Breast epithelium (tissue), 4 donors: ENCODE data around the gene SKAP1. TPM values are rescaled to one million over a fixed set of nuclear protein-coding genes. Genes with fewer than 3 reads are reported as not detected.

Experiments
- DNase-seq, 2 donors: peaks; one replicate each; pipeline ENCODE4 v3.0.0-alpha.2; 2019; ENCODE audit warnings: low spot score in 2 of 2
- H3K27ac ChIP-seq, 2 donors: fragments of 200-600 bp; sonication (generic) in 1 of 2; one replicate each; pipeline ENCODE4 v1.5.1; 2016 to 2019; ENCODE audit warnings: mild to moderate bottlenecking in 1 of 2
- H3K27me3 ChIP-seq, 2 donors: fragments of 200-600 bp; sonication (generic) in 1 of 2; one replicate each; pipeline versions ENCODE4 v1.5.1 to v1.6.0; 2017 to 2019; ENCODE audit warnings: control low read depth in 1 of 2, mild to moderate bottlenecking in 1 of 2
- H3K36me3 ChIP-seq: fragments of 200-600 bp; one replicate; pipeline ENCODE4 v1.5.1; 2019
- H3K4me1 ChIP-seq, 2 donors: fragments of 200-600 bp; sonication (generic); one replicate each; pipeline ENCODE4 v1.5.1; 2016 to 2019; ENCODE audit warnings: control low read depth in 1 of 2
- H3K4me3 ChIP-seq, 3 donors: fragments of 200-600 bp; sonication (generic); 1 replicate in 2 of 3; 2 replicates in 1 of 3; pipeline ENCODE4 v1.5.1; 2016 to 2019; ENCODE audit warnings: mild to moderate bottlenecking in 3 of 3, moderate library complexity in 2 of 3
- H3K9me3 ChIP-seq, 2 donors: fragments of 200-600 bp; sonication (generic) in 1 of 2; one replicate each; pipeline ENCODE4 v1.5.1; 2016 to 2019; ENCODE audit warnings: control low read depth in 1 of 2
- CTCF ChIP-seq, 3 donors: fragments of 450-650 bp; IDR thresholded peaks; one replicate each; pipeline ENCODE4 v1.5.1; 2016 to 2017; ENCODE audit warnings: antibody characterized with exemption in 3 of 3, mild to moderate bottlenecking in 3 of 3, moderate library complexity in 3 of 3
- POLR2A ChIP-seq: fragments of 450-650 bp; IDR thresholded peaks from one replicate; pipeline ENCODE4 v1.6.1; 2016; ENCODE audit warnings: antibody characterized with exemption, mild to moderate bottlenecking, moderate library complexity
- POLR2AphosphoS5 ChIP-seq, 3 donors: sonication (generic); formaldehyde crosslinking; IDR thresholded peaks; one replicate each; pipeline ENCODE4 v1.6.1; 2017; ENCODE audit warnings: antibody characterized with exemption in 3 of 3
- intact Hi-C: fragments of 100-400 bp; cut with DNase I; formaldehyde crosslinking; loops from one replicate; pipeline ENCODE4 v1.15.1; 2023; ENCODE audit warnings: low total_unique reads
- total RNA-seq, 3 donors: library from RNA; depleted of rRNA; stranded (reverse); fragments of >200 nt; gene quantifications; one replicate each; pipeline ENCODE4 v1.1.0, GENCODE V29; 2016

Gene SKAP1
- total RNA-seq, 3 donors from 2014 or later, result 1.1 to 7.5 (median 5.9) TPM

- intact Hi-C loops, result no loop called here
- Histone ChIP-seq H3K36me3 (no peaks in the 10 kb centered on the region), H3K4me1 (no peaks in the 10 kb centered on the region), H3K4me3 (no peak overlapping the region), H3K27me3 (peaks cover 0 to 18% of the 10 kb centered on the region in 2 donors), H3K27ac (peak overlapping the region; percentile 8 to 14), H3K9me3 (no peaks in the 10 kb centered on the region)
- TF ChIP-seq CTCF (IDR thresholded peaks at IDR 0.05) (no peak), POLR2AphosphoS5 (IDR thresholded peaks at IDR 0.05) (no peak), POLR2A (no peak)
- DNase-seq, result no peak
Observed at GRCh38 chr17:48295362-48296288, 134.4 kb downstream of the SKAP1 start.

DNA sequence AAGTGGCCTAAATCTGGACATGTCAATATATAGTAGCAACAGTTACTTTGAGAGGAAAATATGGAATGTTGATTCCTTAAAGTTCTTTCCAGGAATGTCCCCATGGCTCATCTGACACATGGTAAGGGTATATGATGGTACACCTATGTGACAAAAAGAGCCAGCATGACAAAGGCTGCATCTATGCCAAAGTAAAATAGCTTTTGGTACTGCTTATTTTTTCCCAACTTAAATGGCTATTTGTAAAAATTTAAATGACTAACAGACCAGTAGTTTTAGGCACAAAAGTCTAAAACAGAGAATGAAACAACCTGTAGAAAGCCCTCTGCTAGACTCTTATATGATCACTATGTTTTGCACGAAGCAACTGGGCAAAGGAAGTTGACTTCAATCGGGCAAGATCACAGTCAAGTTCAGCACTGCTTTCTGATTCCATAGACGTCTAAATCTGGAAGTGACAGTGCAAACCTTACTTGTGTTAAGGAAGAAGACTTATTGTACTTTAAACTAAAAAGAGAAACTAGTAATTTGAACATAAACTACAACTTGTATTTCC is 135.1 kb downstream of the SKAP1 start:
- TF ChIP-seq POLR2AphosphoS5 (IDR thresholded peaks at IDR 0.05), result no peak
- TF ChIP-seq CTCF (IDR thresholded peaks at IDR 0.05), result no peak
- no peak for TF ChIP-seq POLR2A
- H3K36me3 ChIP-seq, result no peaks in the 10 kb centered on the region
- intact Hi-C loops, result no loop called here
- H3K9me3 ChIP-seq, result no peaks in the 10 kb centered on the region
- H3K4me1 ChIP-seq, result no peaks in the 10 kb centered on the region
- no peak overlapping the region for H3K4me3 ChIP-seq
- H3K27ac ChIP-seq, result peak overlapping the region; percentile 8 to 14
- DNase-seq, result no peak
- H3K27me3 ChIP-seq, result peaks cover 0 to 18% of the 10 kb centered on the region in 2 donors

DNA sequence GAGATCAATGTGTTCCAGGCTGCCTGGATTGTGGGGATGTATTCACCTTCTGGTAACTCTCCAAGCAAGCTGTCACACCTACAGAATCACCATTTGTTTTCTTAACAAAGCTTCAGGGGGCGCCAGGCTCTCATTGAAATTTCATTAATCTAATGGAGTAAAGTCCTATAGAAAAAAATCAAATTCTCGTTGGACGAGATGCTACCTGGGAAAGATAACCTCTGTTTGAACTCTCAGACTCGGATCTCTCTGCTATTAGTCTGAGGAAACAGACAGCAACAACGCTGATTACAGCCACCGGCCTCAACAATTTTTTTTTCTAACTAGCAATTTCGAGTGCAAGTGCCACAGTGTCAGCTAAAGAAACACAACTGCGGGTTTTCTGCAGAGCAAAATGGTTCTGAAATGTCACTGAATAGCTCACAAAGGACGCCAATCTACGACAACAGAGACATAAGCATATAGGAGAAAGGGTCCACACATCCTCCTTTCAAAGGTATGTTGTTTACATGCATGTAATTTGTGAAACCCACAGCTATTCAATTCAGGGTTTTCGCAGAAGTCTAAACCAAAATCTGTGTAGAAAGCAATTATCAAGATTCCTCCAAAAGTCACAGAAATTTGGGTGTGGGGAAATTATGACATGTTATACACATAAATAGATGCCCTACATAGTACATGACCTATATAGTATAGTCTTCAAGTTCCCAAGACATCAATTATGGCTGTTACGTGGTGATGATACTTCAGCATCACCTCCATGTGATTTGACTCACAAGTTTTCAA is 135.8 kb downstream of the SKAP1 start:
- Histone ChIP-seq H3K27ac (no peak overlapping the region), H3K9me3 (no peaks in the 10 kb centered on the region), H3K27me3 (peaks cover 0 to 18% of the 10 kb centered on the region in 2 donors), H3K4me1 (no peaks in the 10 kb centered on the region), H3K4me3 (no peak overlapping the region), H3K36me3 (no peaks in the 10 kb centered on the region)
- DNase-seq, result no peak
- intact Hi-C loops, result no loop called here
- no peak for TF ChIP-seq CTCF (IDR thresholded peaks at IDR 0.05)
- TF ChIP-seq POLR2AphosphoS5 (IDR thresholded peaks at IDR 0.05), result no peak
- TF ChIP-seq POLR2A, result no peak

GRCh38 chr17:48293319-48294019 is 136.5 kb downstream of the SKAP1 start:
- H3K27ac ChIP-seq, result no peak overlapping the region
- no peak overlapping the region for H3K4me3 ChIP-seq
- H3K4me1 ChIP-seq, result no peaks in the 10 kb centered on the region
- H3K9me3 ChIP-seq, result no peaks in the 10 kb centered on the region
- H3K36me3 ChIP-seq, result no peaks in the 10 kb centered on the region
- peaks cover 0 to 18% of the 10 kb centered on the region in 2 donors for H3K27me3 ChIP-seq
- DNase-seq, result no peak
- intact Hi-C loops, result loop anchor here (2.0 kb wide), 1 partner anchor 25 kb away; no protein-coding TSS in a partner anchor
- TF ChIP-seq POLR2A, result no peak
- TF ChIP-seq CTCF (IDR thresholded peaks at IDR 0.05), result no peak
- no peak for TF ChIP-seq POLR2AphosphoS5 (IDR thresholded peaks at IDR 0.05)
